ENCODE results near the gene CTNNA2.
A peak's percentile ranks its signal among the peaks of the same experiment; 100 is the strongest.

CTNNA2 gene

GRCh38 chr2:80517316-80517715 is 1004.5 kb downstream of the CTNNA2 start:
- no peak overlapping the region for H3K4me3 ChIP-seq (ENCODE audit: low read length)
- no peaks in the 10 kb centered on the region for H3K9me3 ChIP-seq (ENCODE audit: insufficient read depth, low read length)
- no peak overlapping the region for H3K4me2 ChIP-seq (ENCODE audit: low read length)
- no peaks in the 10 kb centered on the region for H3K36me3 ChIP-seq (replicated peaks; ENCODE audit: low read depth, low read length)
- TF ChIP-seq CTCF (IDR thresholded peaks at IDR 0.05; ENCODE audit: low read depth, low read length), result no peak
- H3K79me2 ChIP-seq (ENCODE audit: low read length), result no peaks in the 10 kb centered on the region
- no peak overlapping the region for H3K27ac ChIP-seq (ENCODE audit: low read length)
- peaks cover 16% of the 10 kb centered on the region for H3K4me1 ChIP-seq (ENCODE audit: low read length)
- H2AFZ ChIP-seq (ENCODE audit: low read depth, low read length), result no peak overlapping the region; the same call in 1 of the 2 replicates
- no peak overlapping the region for H3K9ac ChIP-seq (ENCODE audit: low read length)
- H4K20me1 ChIP-seq (ENCODE audit: insufficient read depth, low read length), result no peaks in the 10 kb centered on the region
- no peaks in the 10 kb centered on the region for H3K27me3 ChIP-seq (ENCODE audit: low read depth, low read length)

GRCh38 chr2:80519121-80519643 is 1006.3 kb downstream of the CTNNA2 start:
- TF ChIP-seq CTCF (IDR thresholded peaks at IDR 0.05; ENCODE audit: low read depth, low read length) (no peak), EZH2phosphoT487 (IDR thresholded peaks at IDR 0.05; ENCODE audit: low read depth) (no peak)

GRCh38 chr2:80519699-80520291 is 1006.9 kb downstream of the CTNNA2 start:
- no peaks in the 10 kb centered on the region for H3K79me2 ChIP-seq (ENCODE audit: low read length)
- no peak overlapping the region for H3K4me3 ChIP-seq (ENCODE audit: low read length)
- peaks cover 23% of the 10 kb centered on the region for H3K4me1 ChIP-seq (ENCODE audit: low read length)
- H3K9ac ChIP-seq (ENCODE audit: low read length), result no peak overlapping the region
- peak overlapping the region; percentile 5; the same call in 1 of the 2 replicates for H3K4me2 ChIP-seq (ENCODE audit: low read length)
- no peaks in the 10 kb centered on the region for H3K9me3 ChIP-seq (ENCODE audit: insufficient read depth, low read length)
- no peaks in the 10 kb centered on the region for H3K36me3 ChIP-seq (replicated peaks; ENCODE audit: low read depth, low read length)
- no peak overlapping the region for H2AFZ ChIP-seq (ENCODE audit: low read depth, low read length)
- H3K27me3 ChIP-seq (ENCODE audit: low read depth, low read length), result no peaks in the 10 kb centered on the region
- TF ChIP-seq CTCF (IDR thresholded peaks at IDR 0.05; ENCODE audit: low read depth, low read length) (no peak), EZH2phosphoT487 (IDR thresholded peaks at IDR 0.05; ENCODE audit: low read depth) (no peak)
- H3K27ac ChIP-seq (ENCODE audit: low read length), result no peak overlapping the region
- no peaks in the 10 kb centered on the region for H4K20me1 ChIP-seq (ENCODE audit: insufficient read depth, low read length)

More at GRCh38 chr2:80519121-80519643, 1006.3 kb downstream of the CTNNA2 start:
- Histone ChIP-seq H2AFZ (ENCODE audit: low read depth, low read length) (no peak overlapping the region), H3K79me2 (ENCODE audit: low read length) (no peaks in the 10 kb centered on the region), H3K4me2 (ENCODE audit: low read length) (peak overlapping the region; percentile 5), H3K36me3 (replicated peaks; ENCODE audit: low read depth, low read length) (no peaks in the 10 kb centered on the region), H4K20me1 (ENCODE audit: insufficient read depth, low read length) (no peaks in the 10 kb centered on the region), H3K9me3 (ENCODE audit: insufficient read depth, low read length) (no peaks in the 10 kb centered on the region), H3K9ac (ENCODE audit: low read length) (no peak overlapping the region), H3K4me3 (ENCODE audit: low read length) (no peak overlapping the region), H3K4me1 (ENCODE audit: low read length) (peaks cover 17% of the 10 kb centered on the region), H3K27ac (ENCODE audit: low read length) (no peak overlapping the region), H3K27me3 (ENCODE audit: low read depth, low read length) (no peaks in the 10 kb centered on the region)

GRCh38 chr2:80525152-80525551 is 1012.3 kb downstream of the CTNNA2 start:
- no peaks in the 10 kb centered on the region for H3K79me2 ChIP-seq (ENCODE audit: low read length)
- peak overlapping the region; percentile 63 for H3K4me2 ChIP-seq (ENCODE audit: low read length)
- no peaks in the 10 kb centered on the region for H3K36me3 ChIP-seq (replicated peaks; ENCODE audit: low read depth, low read length)
- H4K20me1 ChIP-seq (ENCODE audit: insufficient read depth, low read length), result no peaks in the 10 kb centered on the region
- peak overlapping the region; percentile 95 for H3K27ac ChIP-seq (ENCODE audit: low read length)
- peak overlapping the region; percentile 53 for H3K4me3 ChIP-seq (ENCODE audit: low read length)
- peaks cover 56% of the 10 kb centered on the region for H3K4me1 ChIP-seq (ENCODE audit: low read length)
- H3K9me3 ChIP-seq (ENCODE audit: insufficient read depth, low read length), result no peaks in the 10 kb centered on the region
- H2AFZ ChIP-seq (ENCODE audit: low read depth, low read length), result peak overlapping the region; percentile 19; the same call in 1 of the 2 replicates
- peak overlapping the region; percentile 71 for H3K9ac ChIP-seq (ENCODE audit: low read length)
- TF ChIP-seq CTCF (IDR thresholded peaks at IDR 0.05; ENCODE audit: low read depth, low read length) (no peak), EZH2phosphoT487 (IDR thresholded peaks at IDR 0.05; ENCODE audit: low read depth) (no peak)
- no peaks in the 10 kb centered on the region for H3K27me3 ChIP-seq (ENCODE audit: low read depth, low read length)

Data from OCI-LY3 (cell line).